Measurements from ENCODE around the gene U2AF2.
A peak's percentile ranks its signal among the peaks of the same experiment; 100 is the strongest.

U2AF2 gene

DNA sequence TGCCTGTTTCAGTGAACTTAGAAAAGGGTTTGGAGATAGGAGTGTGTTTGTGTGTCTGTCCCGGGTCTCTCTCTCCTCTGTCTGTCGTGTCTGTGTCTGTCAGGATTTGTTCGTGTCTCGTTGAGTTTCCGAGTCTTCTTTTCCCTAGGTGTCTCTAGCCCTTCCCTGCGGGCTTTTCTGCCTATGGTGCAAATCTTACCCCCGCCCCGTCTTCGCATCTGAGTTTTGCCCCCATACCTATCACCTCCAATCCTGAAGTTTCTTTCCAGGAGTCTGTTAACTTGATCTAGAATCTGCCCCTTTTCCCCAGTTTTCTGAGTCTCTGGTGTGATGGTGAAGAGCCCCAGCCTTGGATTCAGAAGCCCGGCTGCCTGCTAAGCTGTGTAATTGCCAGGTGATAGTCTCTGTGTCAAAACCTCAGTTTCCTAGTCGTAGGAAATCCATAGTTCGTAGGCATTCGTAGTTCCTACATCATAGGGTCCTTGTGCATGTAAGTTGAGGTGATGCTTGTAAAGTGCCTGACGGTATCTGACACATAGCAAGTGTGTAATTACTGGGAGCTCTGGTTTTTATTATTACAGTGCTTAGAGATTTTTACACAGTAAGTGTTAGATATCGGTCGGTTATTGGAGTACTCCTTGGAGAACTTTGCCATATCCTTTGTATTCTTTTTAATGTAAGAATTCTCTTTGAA, 21.0 kb downstream of the U2AF2 start:
- ATAC-seq (replicated peaks): no peak
- Mint-ChIP-seq H3K4me3 (peak overlapping the region; percentile 95 to 96), H3K4me1 (peaks cover 58 to 71% of the 10 kb centered on the region in 2 donors), H3K27me3 (no peaks in the 10 kb centered on the region), H3K27ac (peak overlapping the region; percentile 97), H3K9me3 (no peaks in the 10 kb centered on the region), H3K36me3 (peaks cover 52 to 69% of the 10 kb centered on the region in 2 donors)
- no peak for DNase-seq

DNA sequence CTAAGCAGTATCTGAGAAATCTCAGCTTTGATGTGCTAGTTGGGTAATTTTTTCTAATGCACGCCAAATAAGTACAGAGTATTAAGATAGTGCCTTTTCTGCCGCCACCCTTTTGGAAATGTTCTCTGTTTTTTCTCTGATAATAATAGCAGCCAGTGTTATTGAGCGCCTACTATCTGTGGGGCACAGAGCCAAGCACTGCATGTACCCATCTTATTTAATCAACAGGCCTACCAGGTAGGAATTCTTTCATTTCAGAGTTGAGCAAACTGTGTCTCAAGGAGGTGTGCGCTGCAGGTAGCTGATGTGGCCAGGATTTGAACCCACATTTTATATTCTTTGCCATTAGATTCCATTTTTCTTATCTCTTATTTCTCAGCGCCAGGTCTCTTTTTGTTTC, 21.5 kb downstream of the U2AF2 start:
- H3K27ac Mint-ChIP-seq: no peak overlapping the region
- no peak for ATAC-seq (replicated peaks)
- peak overlapping the region; percentile 75 to 95 for H3K4me3 Mint-ChIP-seq
- H3K27me3 Mint-ChIP-seq: no peaks in the 10 kb centered on the region
- peaks cover 48 to 66% of the 10 kb centered on the region in 2 donors for H3K36me3 Mint-ChIP-seq
- peaks cover 52 to 67% of the 10 kb centered on the region in 2 donors for H3K4me1 Mint-ChIP-seq
- DNase-seq: no peak
- H3K9me3 Mint-ChIP-seq: no peaks in the 10 kb centered on the region

DNA sequence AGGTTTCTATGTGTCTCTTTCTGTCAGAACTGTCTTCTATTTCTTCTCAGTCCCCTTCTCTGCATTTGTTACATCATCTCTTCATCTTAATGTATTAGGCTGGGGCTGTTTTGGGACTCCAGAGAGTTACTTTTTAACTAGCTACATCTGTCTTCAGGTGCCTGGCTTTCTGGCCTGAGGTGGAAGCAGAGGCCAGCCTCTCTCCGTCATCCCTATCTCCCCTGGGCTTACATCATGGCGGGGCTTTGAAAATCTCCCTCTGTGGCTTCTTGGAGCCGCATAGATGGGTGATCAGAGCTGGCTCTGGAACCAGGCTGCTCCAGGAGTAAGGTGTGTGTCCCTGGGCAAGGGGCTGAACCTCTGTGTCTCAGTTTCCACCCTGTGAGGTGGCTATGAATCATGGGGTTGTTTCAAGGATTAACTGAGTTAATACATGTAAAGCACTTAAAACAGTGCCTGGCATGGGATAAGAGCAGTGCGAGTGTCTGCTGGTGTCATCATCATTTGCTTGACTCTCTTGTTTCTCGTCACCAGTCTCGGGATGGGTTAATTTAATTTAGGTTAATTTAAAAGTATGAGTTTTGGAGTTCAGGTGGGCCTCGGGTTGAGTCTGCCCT, 22.2 kb downstream of the U2AF2 start:
- no peak for DNase-seq
- H3K36me3 Mint-ChIP-seq: peaks cover 46 to 63% of the 10 kb centered on the region in 2 donors
- H3K27ac Mint-ChIP-seq: peak overlapping the region; percentile 98
- H3K4me1 Mint-ChIP-seq: peaks cover 49 to 63% of the 10 kb centered on the region in 2 donors
- no peaks in the 10 kb centered on the region for H3K27me3 Mint-ChIP-seq
- no peaks in the 10 kb centered on the region for H3K9me3 Mint-ChIP-seq
- peak overlapping the region; percentile 75 to 95 for H3K4me3 Mint-ChIP-seq
- no peak for ATAC-seq (replicated peaks)

DNA sequence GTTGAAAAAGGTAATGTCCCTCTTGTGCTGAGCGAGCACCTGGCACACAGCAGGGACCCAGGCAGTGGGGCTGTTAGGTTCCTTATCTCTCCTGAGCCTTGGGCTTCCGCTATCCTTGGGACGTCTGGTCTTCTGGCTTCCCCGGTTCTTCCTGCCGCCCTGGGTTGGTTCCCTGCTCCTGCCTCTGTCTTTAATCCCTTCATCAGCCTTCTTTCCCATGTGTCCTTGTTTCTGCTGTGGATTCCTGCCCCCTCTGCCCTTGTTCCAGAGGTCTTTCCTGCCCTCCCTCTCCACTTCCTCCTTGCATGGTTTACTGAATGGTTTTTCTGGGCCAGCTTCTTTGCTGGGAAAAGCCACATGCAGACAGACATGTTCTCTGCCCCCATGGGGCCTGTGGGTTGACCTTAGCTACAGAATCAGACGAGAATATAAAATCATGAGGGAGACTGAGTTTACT, 22.8 kb downstream of the U2AF2 start:
- Mint-ChIP-seq H3K27me3 (no peaks in the 10 kb centered on the region), H3K4me3 (peak overlapping the region; percentile 75 to 95), H3K4me1 (peaks cover 47 to 63% of the 10 kb centered on the region in 2 donors), H3K27ac (peak overlapping the region; percentile 98), H3K9me3 (no peaks in the 10 kb centered on the region), H3K36me3 (peaks cover 42 to 59% of the 10 kb centered on the region in 2 donors)
- ATAC-seq (replicated peaks) (peak; percentile 0 to 6), DNase-seq (no peak)

DNA sequence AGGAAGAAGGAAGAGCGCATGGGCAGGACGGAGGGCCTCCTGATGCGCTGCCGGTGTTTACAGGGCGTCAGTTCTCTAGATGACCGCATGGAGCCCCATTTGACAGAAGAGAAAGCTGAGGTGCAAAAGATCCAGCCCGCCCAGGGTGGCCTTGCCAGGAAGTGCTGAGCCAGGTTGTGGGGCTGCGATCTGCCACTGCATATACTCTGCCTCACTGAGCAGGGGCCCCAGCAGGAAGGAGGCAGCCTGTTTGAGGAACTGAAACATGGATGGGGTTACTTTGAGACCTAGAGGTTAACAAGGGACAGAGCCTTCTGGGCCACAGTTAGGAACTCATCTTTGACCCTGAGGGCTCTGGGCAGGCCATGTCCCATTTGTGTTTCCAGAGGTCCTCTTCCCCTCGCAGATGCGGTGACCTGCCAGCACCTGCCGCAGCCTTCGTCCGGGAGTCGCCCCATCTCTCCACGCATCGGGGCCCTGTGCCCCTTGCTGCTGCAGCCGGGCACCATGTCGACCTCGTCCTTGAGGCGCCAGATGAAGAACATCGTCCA, 23.4 kb downstream of the U2AF2 start:
- Mint-ChIP-seq H3K36me3 (peaks cover 41 to 59% of the 10 kb centered on the region in 2 donors), H3K4me3 (peak overlapping the region; percentile 75 to 95), H3K4me1 (peaks cover 46 to 68% of the 10 kb centered on the region in 2 donors), H3K27ac (peak overlapping the region; percentile 98), H3K27me3 (no peaks in the 10 kb centered on the region), H3K9me3 (no peaks in the 10 kb centered on the region)
- peak; percentile 91 for ATAC-seq (replicated peaks)
- peak; percentile 84 for DNase-seq

DNA sequence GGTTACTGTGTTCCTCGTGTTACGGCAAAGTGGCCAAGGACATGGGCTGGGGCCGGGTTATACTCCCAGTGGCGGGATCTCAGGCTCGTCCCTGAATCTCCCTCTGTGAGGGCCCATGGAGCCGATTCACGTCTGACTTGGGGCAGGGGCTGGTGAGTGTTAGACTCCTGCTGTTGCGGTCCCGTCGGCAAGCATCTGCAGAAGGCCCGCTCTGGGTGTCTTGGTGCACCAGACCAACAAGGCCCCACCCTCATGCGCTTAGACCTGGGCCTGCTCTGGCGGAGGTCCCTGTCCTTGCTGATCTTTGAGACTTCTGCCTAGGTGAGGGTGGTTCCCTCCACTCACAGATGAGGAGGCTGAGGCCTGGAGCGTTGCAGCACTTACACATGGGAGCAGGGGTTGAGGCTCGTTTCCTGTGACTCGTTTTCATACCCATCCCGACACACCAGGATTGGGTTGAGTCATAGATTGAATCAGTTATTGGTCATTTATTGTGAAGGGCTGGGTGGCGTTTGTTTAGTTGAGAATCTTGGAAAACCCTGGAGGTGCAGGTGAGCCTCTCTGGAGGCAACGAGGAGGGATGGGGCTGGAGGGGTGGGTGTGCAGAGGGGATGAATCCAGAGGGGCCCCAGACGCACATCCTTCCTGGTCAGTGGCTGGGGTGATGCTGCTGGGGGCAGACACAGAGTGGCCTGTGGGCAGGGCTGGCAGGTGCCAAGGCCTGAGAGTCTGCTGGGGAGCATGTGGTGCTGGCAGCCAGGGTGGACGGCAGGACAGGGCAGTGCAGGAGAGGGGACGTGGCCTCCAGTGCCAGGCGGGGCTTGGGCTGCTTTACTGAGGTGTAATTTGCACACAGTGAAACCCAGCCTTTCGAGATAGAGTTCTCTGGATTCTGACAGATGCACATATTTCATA, 24.8 kb downstream of the U2AF2 start:
- Mint-ChIP-seq H3K27ac (peak overlapping the region; percentile 73), H3K4me1 (peaks cover 41 to 60% of the 10 kb centered on the region in 2 donors), H3K9me3 (no peaks in the 10 kb centered on the region), H3K27me3 (no peaks in the 10 kb centered on the region), H3K4me3 (peak overlapping the region; percentile 14 to 75), H3K36me3 (peaks cover 36 to 60% of the 10 kb centered on the region in 2 donors)
- DNase-seq (no peak), ATAC-seq (replicated peaks) (no peak)

DNA sequence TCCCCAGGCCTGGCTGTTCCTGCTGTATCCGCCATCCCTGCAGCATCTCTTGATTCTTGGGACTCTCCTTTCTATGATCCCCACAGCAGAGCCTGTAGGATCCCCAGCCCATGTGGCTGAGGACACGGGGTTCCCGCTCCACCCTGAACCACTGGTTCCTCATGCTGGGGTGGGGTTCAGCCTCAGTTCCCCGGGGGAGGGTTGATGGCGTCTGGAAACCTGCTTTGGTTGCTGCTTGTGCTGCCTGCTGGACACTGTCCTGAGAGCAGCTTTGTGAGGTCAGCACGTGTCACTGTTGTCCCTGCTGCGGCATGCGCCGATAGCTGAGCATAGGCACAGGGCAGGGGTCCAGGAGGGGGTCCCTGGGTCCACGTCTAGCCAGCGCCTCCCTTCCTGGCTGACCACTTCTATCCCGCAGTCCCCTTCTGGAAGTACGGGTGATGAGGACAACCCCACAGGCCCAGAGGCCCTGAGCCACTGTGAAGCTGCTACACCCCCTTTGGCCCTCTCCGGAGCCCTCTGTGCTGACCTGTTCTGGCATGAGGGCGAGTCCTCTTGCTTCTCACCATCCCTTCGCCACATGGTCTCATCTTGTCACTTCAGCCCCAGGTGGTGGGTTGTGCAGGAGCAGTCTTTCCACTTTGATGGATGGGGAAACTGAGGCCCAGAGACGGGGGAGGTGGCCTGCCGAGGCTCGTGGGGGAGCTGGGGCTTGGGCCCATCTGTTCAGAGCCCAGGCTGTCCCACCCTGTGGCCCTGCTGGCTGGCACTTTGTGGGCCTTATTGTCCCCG, 25.7 kb downstream of the U2AF2 start:
- ATAC-seq (replicated peaks) (no peak), DNase-seq (no peak)
- Mint-ChIP-seq H3K27me3 (no peaks in the 10 kb centered on the region), H3K9me3 (no peaks in the 10 kb centered on the region), H3K4me1 (peaks cover 39 to 62% of the 10 kb centered on the region in 2 donors), H3K4me3 (peak overlapping the region in 1 of 2 donors; percentile 9), H3K27ac (peak overlapping the region; percentile 65), H3K36me3 (peaks cover 38 to 64% of the 10 kb centered on the region in 2 donors)

DNA sequence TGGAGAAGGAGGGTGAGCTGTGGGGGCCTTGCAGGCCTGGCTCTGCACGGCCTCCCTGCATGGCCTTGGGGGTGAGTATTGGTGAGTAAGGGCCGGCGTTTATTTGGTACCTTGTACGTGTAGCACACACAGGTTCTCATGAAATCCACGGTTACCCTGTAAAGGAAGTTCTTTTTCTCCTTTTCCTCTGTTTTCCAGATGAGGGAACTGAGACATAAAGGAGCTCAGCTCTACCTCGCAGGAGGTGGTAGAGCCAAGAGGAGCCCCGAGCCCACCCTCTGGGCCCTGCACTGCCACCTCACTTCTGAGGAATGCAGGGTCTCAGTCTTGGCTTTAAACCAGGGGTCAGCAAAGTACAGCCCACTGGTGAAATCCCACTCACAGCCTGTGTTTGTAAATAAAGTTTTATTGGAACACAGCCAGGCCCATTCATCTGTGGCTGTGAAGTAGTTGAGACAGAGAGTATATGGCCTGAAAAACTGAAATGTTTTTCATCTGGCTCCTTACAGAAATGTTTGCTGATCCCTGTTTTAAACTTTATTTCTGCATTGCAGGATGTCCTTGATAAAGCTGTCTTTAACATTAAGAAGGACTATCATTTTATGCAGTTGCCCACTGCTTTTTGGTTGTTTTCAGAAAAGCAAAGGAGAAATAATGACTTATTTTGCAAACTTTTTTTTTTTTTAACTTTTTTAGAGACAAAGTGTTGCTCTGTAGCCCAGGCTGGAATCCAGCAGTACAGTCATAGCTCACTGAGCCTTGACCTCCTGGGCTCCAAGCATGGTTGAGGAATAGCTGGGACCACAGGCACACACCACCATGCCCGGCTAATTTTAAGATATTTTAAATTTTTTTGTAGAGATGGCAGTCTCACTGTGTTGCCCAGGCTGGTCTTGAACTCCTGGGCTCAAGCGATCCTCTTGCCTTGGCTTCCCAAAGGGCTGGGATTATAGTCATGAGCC, 26.6 kb downstream of the U2AF2 start:
- peaks cover 47 to 70% of the 10 kb centered on the region in 2 donors for H3K4me1 Mint-ChIP-seq

DNA sequence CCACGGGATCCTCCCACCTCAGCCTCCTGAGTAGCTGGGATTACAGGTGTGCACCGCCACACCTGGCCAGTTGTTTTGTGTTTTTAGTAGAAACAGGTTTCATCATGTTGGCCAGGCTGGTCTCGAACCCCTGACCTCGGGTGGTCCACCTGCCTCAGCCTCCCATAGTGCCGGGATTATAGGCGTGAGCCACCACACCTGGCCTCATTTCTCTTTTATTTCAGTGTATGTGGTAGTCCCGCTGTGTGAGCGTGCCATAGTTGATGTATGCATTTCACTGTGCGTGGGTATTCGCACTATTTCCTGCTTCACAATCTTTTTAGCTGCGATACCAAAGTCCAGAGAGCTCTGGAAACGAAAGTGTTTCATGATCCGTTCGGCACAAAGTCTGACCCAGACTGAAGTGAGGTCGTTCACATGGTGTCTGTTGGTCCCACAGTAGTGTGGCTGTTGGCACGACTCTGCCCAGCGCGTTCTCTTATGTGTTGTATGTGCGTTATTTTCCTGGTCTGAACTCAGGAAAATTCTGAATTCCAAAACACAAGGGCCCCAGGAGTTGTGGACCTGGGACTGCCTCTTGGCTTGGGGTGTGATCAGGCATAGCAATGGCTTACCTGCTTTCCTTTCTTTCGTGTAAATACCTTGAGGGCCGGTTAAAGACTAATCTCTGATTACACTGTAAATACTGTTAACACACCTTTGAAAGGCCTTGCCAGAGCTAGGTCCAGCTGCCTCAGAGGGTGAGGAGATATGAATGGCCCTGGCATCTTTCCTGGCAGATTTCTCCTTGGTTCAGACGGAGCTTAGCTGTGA, 28.8 kb downstream of the U2AF2 start:
- H3K27me3 Mint-ChIP-seq: no peaks in the 10 kb centered on the region
- peak overlapping the region; percentile 9 for H3K27ac Mint-ChIP-seq
- peaks cover 42 to 70% of the 10 kb centered on the region in 2 donors for H3K4me1 Mint-ChIP-seq
- peaks cover 40 to 65% of the 10 kb centered on the region in 2 donors for H3K36me3 Mint-ChIP-seq
- ATAC-seq (replicated peaks) (no peak), DNase-seq (no peak)
- no peaks in the 10 kb centered on the region for H3K9me3 Mint-ChIP-seq
- no peak overlapping the region for H3K4me3 Mint-ChIP-seq

More for the DNA sequence above, 26.6 kb downstream of the U2AF2 start:
- no peaks in the 10 kb centered on the region for H3K9me3 Mint-ChIP-seq
- no peaks in the 10 kb centered on the region for H3K27me3 Mint-ChIP-seq
- H3K27ac Mint-ChIP-seq: no peak overlapping the region
- H3K4me3 Mint-ChIP-seq: no peak overlapping the region
- DNase-seq: no peak
- ATAC-seq (replicated peaks): no peak
- peaks cover 45 to 70% of the 10 kb centered on the region in 2 donors for H3K36me3 Mint-ChIP-seq

DNA sequence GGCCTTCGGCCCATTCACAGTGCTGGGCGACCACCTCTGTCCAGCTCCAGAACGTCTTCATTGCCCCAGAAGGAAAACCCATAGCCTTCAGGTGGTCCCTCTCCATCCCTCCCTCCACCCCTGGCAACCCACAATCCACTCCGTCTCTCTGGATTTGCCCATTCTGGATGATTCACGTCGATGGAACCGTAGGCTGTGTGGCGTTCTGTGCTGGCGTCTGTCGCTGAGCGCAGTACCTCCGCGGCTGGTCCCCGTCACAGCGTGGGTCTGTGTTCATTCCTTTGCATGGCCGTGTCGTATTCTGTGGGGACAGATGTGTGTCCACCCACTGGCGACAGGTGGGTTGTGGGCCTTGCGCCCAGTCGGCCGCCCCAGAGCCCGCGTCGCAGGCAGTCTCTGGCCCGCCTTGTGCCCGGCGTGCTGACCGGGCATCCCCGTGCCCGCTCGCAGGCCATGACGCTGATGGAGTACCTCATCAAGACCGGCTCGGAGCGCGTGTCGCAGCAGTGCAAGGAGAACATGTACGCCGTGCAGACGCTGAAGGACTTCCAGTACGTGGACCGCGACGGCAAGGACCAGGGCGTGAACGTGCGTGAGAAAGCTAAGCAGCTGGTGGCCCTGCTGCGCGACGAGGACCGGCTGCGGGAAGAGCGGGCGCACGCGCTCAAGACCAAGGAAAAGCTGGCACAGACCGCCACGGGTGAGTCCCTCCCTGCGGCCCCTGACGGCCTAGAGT, 30.3 kb downstream of the U2AF2 start:
- no peak for DNase-seq
- Mint-ChIP-seq H3K4me1 (peaks cover 30 to 67% of the 10 kb centered on the region in 2 donors), H3K4me3 (no peak overlapping the region), H3K36me3 (peaks cover 34 to 62% of the 10 kb centered on the region in 2 donors), H3K9me3 (no peaks in the 10 kb centered on the region), H3K27ac (no peak overlapping the region), H3K27me3 (no peaks in the 10 kb centered on the region)
- no peak for ATAC-seq (replicated peaks)

DNA sequence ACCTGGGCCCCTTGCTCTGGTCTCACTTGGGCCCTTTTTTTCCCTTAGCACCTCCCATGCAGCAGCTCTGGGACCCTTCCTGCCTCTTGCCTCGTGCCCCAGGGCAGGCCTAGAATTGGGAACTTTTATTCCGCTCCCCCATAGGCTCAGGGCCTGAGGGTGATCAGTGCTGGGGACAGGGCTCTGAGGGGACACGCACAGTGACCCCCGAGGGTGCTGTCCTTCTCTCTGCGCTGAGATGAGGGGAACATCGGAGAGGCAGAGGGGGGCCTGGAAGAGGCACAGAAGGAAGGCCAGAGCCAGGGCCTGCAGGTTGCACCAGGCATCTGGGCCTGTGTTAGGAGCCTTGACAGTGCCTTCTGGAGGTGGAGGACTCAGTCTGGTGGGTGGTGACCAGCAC, 30.9 kb downstream of the U2AF2 start:
- Mint-ChIP-seq H3K4me3 (no peak overlapping the region), H3K27me3 (no peaks in the 10 kb centered on the region), H3K36me3 (peaks cover 33 to 60% of the 10 kb centered on the region in 2 donors), H3K4me1 (peaks cover 26 to 60% of the 10 kb centered on the region in 2 donors), H3K9me3 (no peaks in the 10 kb centered on the region), H3K27ac (peak overlapping the region; percentile 25)
- no peak for ATAC-seq (replicated peaks)
- no peak for DNase-seq

Data from stimulated activated naive B cell treated with anti-CD40 and anti-IgM and Interleukin-4, amounts not matched to agents 10 μg/mL and 1 μg/mL and 100 μg/mL, for 72 hours (primary cell).